IPS-NIHi7 (cell line): ENCODE data around the gene ACP4.
A peak's percentile ranks its signal among the peaks of the same experiment; 100 is the strongest.
"Not testable (repeated sequence)": the region's sequence is repeated elsewhere in the genome, so short reads cannot be mapped to it uniquely, and the experiment has no call there.

Experiments
- DNase-seq: peaks from one replicate; pipeline ENCODE4 v3.0.0; 2012; ENCODE audit warnings: mixed read lengths; ENCODE audit errors: extremely low spot score

The ACP4 gene

DNA sequence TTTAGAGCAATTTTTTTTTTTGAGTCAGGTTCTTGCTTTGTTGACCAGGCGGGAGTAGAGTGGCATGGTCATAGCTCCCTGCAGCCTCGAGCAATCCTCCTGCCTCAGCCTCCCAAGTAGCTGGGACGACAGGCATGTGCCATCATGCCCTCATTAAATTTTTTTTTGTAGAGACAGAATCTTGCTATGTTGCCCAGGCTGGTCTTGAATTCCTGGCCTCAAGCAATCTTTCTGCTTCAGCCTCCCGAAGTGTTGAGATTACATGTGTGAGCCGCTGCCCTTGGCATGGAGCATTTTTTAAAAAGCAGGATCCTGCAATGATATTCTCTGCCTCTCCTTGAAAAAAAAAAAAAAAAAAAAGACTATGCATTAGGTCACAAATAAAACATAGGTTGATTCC lies 14.1 kb upstream of the ACP4 start:
- no peak for DNase-seq

DNA sequence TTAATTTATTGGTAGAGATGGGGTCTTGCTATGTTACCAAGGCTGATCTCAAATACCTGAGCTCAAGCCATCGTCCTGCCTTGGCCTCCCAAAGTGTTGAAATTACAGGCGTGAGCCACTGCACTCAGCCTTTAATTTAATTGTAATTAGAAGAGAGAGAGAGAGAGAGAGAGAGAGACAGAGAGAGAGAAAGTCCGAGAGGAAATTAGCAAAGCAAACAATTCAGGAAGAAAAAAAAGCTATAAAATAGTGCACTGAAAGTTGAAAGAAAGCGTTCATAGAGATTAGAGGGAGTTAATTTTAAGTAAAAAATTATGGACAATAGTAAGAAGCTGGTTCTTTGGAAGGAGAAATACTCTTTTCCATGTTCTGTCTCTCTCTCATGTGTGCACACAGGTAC lies 13.0 kb upstream of the ACP4 start:
- DNase-seq = no peak

DNA sequence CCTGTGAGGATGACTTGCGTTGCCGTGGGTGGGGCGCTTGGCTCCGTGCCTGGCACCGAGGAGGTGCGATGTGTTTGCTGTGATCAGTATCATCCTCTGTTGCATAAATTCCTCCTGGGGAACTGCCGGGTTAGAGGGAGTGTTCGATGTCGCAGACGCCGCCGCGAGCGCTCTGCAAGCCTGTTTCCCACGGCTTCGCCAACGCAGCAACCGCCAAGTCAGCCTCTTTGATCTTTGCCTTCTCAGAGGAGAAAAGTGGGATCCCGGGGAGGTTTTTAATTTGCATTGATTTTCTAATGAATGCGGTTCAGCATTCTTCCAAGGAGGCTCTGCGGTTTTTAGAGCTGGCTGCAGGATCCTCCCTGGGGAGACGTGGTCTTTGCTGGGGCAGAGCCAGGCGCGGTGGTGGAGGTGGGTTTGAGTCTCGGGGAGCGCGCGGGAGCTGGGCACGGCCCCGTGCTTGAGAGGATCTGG lies 12.3 kb upstream of the ACP4 start:
- DNase-seq = peak; percentile 61

DNA sequence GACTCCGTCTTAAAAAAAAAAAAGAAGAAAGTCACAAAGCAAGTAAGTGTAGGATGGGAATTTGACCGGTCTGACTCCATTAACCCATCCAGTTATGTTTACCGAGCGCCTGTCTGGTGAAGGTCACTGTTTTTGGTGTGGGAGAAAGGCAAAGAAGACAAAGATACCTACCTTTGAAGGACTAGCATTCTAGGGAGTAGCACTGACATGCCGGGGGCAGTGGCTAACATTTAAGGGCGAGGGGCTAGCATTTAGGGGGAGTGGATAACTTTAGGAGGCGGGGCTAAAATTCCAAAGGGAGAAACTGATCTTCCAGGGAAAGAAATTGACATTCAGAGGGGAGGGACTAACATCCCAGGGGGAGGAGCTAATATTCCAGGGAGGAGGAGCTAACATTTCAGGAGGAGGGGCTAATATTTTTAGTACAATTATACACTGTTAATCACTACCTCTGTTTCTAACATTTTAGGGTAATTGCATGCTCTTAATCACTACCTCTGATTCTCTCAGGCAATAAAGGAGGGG lies 11.2 kb upstream of the ACP4 start:
- no peak for DNase-seq

DNA sequence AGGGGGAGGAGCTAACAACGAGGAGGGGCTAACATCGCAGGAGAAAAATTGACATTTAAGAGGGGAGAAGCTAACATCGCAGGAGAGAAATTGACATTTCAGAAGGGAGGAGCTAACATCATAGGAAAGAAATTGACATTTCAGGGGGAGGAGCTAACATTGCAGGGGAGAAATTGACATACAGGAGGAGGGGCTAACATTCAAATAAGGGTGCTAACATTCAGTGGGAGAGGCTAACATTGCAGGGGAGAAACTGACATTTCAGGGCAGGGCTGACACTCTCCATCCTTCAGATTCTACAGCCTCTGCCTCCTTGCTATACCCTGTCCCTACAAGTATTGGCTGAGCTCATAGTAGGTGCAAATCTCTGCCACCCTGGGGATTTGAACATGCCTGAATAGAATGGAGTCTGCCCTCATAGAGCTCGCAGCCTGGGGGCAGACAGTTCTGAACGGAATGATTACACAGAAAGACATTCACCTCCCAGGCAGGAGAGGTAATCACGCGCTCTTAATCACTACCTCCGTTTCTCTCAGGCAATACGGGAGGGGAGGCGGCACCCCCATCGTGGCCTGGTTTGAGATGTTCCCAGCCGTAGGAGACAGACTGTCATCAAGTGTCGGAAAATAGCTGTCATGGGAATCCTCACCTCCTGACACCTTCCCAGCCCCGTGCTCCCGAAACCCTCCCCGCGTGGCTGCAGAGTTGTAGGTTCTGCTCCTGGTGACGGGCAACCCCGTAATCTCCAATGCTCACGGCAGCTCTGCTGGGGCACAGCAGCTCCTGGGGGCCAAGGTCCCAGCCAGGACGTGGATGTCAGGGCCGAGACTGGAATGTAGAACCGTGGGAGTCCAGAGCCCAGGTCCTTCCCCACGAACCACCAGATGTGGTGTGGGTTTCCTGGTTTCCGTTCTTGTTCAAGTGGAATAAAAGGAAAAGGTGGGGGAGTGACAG lies 10.4 kb upstream of the ACP4 start:
- DNase-seq = no peak

DNA sequence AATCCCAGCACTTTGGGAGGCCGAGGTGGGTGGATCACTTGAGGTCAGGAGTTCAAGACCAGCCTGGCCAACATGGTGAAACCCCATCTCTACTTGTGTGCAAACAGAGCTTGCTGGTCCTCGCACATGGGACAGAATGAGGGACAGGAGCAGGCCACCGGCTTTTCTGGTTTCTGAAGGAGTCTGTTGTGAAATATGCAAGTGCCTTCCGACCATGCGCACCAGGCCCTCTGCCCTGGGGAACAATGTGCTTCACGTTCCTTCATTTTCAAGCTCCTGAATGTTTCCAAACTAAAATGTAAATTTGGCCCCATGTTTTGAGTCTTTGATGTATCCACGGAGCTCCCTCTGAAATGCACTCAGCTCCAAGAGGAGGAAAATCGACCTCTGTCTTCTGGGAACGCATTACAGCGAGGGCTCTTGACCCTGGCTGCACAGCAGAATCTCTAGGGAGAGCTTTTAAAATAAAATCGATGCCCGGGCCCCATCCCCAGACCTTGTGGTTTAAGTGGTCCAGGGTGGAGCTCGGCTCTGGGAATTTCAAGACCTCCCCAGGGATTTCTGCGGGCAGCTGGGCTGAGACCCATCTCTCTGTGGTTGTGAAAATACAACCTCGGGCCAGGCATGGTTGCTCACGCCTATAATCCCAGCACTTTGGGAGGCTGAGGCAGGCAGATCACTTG lies 9.3 kb upstream of the ACP4 start:
- DNase-seq = no peak

DNA sequence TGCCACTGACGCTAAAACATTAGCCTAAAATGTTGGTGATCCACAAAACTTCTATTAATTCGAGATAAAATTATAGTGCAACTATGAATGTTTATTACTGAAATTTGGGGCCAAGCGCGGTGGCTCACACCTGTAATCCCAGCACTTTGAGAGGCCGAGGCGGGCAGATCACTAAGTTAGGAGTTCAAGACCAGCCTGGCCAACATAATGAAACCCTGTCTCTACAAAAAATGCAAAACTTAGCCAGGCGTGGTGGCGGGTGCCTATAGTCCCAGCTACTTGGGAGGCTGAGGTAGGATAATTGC lies 6.4 kb upstream of the ACP4 start:
- not testable (repeated sequence) for DNase-seq

DNA sequence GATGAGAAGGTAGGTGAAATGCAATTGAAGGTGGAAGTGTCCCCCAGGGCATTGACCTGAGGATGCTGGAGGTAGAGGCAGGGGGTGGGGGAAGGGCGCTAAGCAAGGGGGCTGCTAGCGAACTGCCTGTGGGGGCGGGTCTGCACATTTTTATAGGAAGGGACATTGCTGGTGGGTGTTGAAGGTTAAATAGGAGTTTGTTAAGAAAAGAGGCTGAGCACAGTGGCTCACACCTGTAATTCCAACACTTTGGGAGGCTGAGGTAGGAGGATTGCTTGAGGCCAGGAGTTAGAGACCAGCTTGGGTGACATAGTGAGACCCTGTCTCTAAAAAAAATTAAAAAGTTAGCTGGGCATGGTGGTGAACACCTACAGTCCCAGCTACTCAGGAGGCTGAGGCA lies 5.5 kb upstream of the ACP4 start:
- no peak for DNase-seq

DNA sequence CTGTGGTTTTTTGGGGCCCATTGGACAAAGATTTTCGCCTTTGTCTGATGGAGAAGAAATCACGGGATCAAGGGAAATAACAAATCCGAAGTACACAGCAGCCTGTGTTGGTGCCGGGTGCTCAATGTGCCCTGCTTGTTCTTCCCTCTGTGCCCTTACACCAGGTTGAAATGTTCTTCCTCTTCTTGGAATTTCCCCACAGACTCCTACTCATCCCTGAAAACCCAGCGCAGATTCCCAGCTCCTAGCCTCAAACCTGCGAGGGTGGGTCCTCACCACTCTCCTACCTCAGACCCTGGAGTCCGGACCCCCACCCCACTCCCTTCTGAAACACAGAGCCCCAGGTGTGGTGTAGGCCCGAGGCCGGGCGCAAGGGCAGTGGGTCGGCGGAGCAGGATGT lies 4.9 kb upstream of the ACP4 start:
- DNase-seq = no peak

DNA sequence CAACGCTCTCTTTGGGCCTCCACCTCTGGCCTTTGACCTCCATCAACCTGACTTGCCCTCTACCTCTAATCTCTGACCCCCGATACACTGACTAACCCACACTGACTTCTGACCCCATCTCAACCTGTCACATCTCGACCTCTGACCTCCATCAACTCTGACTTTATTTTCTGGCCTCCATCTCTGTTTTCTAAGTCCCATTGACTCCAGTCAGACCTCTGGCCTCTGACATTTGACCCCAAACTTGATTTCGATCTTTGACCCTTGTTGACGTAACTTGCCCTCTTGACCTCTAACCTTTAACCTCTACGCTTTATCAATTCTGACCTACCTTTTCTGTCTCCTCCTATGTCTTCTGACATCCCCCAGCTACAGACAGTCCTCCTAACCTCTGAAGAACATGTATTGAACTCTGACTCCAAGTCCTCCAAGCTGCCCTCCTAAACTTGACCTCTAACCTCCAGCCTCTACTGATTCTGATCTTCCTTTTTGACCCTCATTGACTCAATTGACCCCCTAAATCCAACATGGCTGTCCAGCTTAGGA lies 780 bp downstream of the ACP4 start:
- DNase-seq = no peak

DNA sequence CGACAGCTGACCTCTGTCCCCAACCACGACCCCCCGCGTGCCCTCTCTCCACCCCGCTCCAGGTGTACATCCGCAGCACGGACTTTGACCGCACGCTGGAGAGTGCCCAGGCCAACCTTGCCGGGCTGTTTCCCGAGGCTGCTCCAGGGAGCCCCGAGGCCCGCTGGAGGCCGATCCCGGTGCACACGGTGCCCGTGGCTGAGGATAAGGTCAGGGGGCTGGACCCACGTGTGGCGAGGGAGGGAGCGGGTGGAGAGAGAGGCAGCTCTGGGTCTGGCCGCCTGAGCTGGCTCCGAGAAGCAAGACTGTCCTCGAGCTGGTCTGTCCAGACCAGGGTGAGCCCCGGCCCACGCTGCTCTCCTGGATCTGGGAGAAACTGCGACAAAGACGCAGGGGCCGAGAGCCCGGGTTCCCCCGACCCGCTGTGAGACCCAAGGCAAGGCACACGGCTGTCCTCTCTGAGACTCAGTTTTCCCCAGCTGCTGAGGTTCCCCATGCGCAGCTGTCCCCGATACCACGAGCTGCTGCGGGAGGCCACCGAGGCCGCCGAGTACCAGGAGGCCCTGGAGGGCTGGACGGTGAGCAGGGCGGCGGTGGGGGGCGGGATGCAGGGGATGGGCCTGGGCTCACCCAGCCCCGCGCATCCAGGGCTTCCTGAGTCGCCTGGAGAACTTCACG lies 1.5 kb downstream of the ACP4 start:
- DNase-seq = no peak

DNA sequence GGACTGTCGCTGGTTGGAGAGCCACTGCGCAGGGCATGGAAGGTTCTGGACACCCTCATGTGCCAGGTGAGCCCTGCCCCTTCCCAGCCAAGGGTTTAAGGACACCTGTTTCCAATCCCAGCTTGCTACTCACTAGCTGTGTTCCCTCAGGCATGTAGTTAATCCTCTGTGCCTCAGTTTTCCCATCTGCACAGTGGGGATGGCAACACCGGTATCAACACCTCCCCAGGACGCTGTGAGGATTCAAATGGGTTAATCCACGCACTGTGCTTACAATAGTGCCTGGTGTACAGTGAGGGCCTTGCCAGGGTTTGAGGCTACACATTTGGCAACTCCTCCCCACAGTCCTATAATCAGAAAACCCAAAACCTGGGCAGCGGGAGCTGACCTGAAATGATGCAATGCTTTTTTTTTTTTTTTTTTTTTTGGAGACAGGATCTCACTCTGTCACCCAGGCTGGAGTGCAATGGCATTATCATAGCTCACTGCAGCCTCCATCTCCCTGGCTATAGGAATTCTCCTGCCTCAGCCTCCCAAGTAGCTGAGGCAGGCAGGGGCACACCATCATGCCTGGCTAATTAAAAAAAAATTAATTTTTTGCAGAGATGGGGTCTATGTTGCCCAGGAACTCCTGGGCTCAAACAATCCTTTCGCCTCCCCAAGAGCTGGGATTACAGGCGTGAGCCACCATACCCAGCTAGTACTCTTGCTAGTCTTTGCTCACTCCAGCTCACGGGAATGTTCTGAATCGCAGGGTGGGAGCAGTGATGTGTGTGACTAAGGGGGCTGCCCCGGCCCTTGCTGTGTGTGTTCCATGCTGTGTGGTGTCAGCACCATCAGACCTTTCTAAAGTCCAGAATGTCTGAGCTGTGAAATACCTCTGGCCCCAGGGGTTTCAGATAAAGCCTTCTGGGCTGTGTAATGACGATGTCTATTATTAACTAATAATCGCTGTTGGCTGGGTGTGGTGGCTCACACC lies 2.3 kb downstream of the ACP4 start:
- no peak for DNase-seq

DNA sequence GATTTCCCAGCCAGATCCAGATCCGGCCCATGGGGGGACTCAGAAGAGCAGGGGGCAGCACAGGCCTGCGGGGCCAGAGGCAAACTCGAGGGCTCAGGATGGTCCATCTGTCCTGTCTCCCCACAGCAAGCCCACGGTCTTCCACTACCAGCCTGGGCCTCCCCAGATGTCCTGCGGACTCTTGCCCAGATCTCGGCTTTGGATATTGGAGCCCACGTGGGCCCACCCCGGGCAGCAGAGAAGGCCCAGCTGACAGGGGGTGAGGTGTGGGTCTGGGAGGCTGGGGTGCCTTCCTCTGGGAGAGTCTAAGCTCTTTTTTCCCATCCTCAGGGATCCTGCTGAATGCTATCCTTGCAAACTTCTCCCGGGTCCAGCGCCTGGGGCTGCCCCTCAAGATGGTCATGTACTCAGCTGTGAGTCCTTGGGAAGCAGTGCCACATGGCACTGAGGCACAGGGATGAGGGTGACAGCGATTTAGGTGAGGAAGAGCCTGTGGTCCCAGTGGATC lies 3.4 kb downstream of the ACP4 start:
- no peak for DNase-seq

DNA sequence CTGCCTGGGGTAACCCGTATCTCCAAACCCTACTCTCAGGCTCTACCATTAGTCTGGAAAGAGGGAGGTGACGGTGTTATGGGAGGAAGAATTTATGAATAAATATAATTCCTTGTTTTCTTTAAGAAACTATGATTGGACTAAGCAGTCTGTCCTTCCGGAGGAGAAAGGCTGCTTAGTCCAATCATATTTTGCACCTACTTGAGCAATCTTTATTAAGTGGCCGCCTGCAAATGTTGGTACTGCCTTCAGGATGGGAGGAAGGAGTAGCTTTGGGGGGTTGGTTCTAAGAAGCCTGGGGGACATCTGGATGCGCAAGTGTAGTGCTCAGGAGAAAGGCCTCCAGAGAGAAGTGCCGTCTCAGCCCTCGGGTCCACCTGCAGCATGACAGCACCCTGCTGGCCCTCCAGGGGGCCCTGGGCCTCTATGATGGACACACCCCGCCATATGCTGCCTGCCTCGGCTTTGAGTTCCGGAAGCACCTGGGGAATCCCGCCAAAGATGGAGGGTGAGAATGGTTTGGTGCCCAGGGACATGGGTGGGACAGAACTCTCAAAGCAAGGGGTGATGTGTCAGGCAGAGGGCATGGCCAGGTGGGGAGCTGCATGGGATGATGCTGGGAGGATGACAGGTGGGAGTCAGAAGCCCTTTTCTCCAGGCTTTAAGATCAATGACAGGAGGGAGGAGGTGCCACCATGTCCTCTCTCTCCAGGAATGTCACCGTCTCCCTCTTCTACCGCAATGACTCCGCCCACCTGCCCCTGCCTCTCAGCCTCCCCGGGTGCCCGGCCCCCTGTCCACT lies 4.1 kb downstream of the ACP4 start:
- no peak for DNase-seq

DNA sequence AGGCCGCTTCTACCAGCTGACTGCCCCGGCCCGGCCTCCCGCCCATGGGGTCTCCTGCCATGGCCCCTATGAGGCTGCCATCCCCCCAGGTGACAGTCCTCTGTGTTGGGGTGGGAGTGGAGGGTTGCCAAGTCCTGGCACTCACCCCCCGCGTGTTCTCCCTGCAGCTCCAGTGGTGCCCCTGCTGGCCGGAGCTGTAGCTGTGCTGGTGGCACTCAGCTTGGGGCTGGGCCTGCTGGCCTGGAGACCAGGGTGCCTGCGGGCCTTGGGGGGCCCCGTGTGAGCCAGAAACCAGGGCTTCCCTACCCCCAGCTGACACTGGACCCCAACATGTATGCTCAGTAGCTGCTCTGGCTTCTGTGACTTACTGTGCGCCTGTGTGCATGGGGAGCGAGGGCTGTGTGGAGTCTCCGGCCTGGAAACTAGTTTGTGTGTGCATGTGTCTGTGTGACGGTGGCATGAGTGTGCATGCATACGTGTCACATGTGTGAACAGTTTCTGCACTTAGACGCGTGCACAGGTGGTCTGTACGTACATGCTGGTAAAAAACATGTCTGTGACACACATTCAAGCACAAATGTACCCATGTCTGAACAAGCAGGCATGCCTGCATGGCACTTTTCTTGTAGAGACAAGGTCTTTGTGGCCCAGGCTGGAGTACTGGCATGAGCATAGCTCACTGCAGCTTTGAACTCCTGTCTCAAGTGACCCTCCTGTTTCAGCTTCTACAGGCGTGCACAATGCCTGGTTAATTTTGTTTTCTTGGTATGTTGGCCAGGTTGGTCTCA lies 4.9 kb downstream of the ACP4 start:
- DNase-seq = peak; percentile 56

DNA sequence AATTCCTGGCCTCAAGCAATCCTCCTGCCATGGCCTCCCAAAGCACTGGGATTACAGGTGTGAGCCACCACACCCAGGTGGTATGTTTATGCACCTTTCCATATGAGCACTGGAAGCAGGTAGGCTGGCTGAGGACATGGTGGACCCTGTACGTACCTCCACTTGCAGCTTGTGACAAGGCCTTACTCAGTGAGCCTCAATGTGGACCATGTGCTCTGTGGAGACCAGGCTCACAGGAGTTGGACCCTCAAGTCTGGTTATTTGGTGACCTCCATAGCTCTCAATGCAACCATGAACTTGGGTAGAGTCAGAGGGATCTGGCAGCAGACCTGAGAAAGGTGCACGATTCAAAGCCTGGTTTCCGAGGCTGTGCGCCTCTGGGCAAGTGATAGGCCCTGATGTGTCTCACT lies 5.5 kb downstream of the ACP4 start:
- DNase-seq = no peak

DNA sequence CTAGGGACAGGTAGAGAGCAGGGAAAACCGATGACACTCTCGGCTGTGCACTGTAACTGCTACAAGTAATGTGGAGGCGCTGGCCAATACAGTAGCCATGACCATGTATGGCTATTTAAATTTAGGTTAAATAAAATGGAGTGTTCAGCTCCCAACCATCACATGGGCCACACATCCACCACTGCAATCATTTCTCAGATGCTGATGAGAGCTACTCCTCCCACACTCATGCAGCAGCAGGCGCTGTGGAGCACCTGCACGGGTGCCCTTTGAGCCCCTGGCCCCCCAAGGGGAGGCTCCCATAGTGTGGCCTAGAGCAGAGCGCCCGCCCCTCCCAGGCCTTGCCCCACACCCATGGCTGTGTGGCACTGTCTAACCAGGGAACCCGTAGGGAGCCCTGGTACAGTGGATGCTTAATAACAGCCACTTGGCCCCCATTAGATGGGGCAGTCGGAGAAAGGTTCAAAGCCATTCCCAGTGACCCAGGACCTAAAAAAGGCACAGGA lies 6.0 kb downstream of the ACP4 start:
- no peak for DNase-seq

DNA sequence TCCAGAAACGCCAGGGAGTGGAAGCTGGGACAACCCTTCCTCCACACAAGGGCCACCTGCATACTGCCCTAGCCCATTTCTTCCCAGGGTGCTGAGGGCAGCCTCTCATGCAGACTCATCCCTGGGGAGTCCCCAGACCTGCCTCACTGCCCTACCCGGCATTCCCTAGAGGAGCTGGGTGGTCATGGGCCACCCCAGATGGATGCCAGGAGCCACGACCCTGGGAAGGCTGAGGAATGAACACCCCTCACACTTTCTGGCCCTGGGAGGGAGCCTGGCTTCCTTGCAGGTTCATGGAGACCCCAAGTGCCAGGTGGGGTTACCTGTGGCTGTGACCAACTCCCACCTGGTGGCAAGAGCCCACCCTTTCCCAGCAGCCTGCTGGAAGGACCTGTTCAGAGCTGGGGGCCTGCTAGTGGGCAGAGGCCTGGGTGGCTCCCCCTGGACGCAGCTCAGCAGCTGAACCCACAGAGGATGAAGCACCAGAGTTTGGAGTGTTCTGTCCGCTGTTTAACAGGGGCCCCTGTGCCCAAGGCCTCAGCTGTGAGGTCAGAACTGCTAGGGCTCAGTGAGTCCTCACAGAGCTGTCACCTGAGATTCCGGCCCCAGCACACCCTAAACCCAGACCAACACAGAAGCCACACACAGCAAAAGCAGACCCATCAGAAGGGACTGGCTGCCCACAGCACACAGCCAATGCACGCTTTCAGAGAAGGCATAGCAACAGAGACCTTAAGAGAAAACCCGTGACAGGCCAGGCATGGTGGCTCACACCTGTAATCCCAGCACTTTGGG lies 6.6 kb downstream of the ACP4 start:
- DNase-seq = no peak
